Posterior cingulate gyrus (tissue), 11 donors: ENCODE results near the gene CHRDL2.
A peak's percentile ranks its signal among the peaks of the same experiment; 100 is the strongest.

Source experiments
- DNase-seq, 10 donors: peaks; one replicate each; pipeline versions ENCODE4 v3.0.0 to v3.0.0-alpha.2; 2020 to 2021; ENCODE audit warnings: mixed read lengths in 3 of 10
- intact Hi-C: fragments of 100-400 bp; cut with DNase I; formaldehyde crosslinking; loops from one replicate; pipeline ENCODE4 v1.15.1; 2023

CHRDL2 gene

DNA sequence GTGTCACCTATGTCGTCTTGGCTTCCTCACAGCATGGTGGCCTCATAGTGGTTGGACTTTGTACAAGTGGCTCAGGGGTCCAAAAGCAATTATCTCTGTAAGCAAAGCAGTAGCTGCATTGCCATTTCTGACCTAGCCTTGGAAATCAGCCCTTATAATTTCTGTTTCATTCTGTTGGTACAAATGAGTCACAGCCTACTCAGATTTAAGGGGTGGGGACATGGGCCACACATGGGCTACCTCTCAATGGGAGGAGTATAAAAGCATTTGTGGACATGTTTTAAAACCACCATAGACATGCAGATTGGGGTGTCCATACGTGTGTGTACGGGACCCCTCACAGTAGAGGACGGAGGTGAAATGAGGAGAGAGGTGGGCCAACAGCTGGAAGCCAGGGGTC is 41.6 kb downstream of the CHRDL2 start:
- intact Hi-C loops, result no loop called here
- DNase-seq, result peak in 1 of 10 donors; percentile 13

DNA sequence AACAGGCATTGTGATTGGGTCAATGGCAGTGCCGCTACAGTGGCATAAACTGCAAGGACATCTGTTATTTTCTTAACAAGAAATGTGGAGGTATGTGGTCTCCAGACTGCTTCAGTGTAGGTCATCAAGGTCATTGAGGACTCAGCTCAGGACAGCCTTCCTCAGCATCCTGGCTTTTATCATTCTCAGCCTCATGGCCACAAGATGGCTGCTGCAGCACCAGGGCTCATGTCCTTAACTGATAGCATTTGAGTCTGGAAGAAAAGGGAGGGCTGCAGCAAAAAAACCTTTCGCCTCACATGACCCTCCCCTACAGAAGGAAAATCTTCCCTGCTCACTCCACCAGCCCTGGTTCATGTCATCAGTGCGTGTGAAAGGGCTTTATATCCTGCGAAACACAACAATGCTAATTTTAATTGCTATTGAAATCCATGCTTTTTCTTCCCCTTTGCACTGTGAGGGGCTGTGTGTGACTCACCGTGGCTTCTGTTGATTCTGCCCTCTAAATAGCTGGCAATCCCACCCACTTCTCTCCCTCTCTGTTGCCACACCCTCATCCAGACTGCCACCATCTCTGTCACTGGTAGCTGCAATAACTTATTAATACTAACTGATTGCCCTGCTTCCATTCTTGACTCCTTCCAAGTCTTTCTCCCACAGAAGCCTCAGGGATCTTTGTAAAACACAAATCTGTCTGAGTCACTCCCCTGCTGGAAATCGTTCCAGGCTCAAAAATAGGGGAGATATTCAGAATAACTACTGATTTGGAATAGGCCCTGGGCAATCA is 43.8 kb downstream of the CHRDL2 start:
- peak in 1 of 10 donors; percentile 8 for DNase-seq
- intact Hi-C loops, result no loop called here

GRCh38 chr11:74686792-74687191 is 44.4 kb downstream of the CHRDL2 start:
- DNase-seq, result peak in 2 of 10 donors; percentile 10 to 30

GRCh38 chr11:74685905-74686304 is 45.3 kb downstream of the CHRDL2 start:
- DNase-seq, result peak in 2 of 10 donors; percentile 58 to 89
- intact Hi-C loops, result no loop called here

More at GRCh38 chr11:74686792-74687191, 44.4 kb downstream of the CHRDL2 start:
- intact Hi-C loops, result no loop called here

DNA sequence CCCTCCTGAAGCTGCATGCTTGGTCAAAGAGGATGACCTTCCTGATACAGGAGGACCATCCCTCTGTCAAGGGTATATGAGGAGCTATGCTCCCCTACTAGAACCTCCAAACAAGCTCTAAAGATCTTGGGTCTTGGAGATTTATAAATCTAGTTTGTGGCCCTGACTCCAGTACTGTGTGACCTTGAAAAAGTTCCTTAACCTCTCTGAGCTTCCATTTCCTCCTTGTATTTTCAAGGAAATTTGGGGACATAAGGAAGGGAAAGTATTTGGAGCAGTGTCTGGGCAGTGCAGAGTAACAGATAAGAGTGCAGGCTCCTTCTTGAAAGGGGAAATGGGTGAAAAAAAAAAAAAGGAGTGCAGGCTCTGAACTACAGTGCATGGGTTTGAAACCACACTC is 45.9 kb downstream of the CHRDL2 start:
- no peak for DNase-seq
- intact Hi-C loops, result no loop called here

DNA sequence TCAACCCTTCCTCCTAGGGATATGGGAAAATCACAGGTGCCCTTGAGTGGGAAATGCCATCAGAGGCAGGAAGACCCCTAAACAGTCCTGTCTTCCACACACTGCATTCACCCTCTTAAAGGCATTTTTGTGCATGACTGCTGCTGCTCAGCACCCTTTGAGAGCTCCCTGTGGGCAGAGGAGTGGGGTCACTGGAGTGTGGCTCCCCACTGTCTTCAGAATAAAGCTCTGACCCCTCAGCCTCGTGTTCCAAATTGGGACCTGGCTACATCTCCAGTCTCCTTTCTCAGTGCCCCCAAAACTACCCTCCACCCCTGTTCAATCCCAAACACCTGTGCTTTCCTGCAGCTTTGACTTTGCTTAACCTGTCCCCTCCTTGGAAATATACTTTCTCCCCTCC is 46.6 kb downstream of the CHRDL2 start:
- intact Hi-C loops, result no loop called here
- DNase-seq, result peak in 2 of 10 donors; percentile 6 to 15

- DNase-seq, result peak in 2 of 10 donors; percentile 69 to 78
- intact Hi-C loops, result no loop called here
Measured at GRCh38 chr11:74683941-74684481, 47.2 kb downstream of the CHRDL2 start.

DNA sequence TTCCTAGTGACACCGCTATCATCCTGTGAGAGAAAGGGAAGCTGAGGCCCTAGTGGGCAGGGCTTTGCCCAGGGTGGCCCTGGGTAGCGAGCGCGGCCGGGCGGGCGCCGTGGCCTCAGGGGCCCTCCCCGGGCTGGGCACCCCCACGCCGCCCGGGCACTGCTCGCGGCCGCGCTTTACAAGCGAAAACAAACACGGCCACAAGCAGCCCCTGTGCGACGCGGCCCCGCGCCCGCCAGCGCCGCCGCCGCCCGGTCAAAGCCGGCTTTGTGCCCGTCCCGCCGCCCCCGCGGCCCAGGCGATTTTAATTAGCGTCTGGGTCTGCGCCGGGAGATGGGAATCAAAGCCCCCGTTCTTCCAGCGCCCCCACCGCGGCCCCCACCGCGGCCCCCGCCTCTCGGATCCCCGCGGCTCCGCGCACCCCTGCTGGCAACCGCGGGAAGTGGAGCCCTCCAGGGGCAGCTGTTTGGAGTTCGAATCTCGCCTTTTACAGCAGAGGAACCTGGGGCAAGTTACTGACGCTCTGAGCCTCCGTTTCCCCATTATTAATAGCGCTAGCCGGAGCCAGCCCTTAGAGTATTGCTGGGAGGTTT is 47.9 kb downstream of the CHRDL2 start:
- intact Hi-C loops, result no loop called here
- peak; percentile 70 to 98 (median 78) for DNase-seq

DNA sequence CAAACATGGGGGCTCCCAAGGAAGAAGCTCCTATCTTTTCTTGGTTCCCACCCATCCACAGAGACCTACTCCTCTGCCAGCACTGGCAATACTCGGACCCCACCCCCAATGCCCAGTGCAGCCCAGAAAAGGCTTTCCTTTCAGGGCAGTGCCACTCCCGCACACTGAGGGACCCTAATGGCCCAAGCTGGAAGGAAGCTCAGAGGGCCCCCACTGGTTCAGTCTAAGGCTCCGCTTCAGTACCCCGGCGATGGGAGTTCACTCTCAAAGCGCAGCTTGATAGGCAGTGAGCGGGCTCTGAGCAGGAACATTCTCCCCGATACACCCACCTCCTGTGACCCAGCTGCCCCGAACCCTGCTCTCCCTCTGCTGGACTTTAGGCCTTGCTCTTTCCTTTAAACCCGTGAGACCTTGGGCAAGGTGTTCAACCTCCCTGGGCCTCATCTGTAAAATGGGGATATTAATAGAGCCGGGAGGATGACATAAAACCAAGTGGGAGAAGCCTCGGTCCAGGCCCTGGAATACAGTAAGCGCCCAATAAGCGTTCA is 48.4 kb downstream of the CHRDL2 start:
- DNase-seq, result peak in 2 of 10 donors; percentile 69 to 75
- intact Hi-C loops, result no loop called here

GRCh38 chr11:74681686-74682651 is 49.3 kb downstream of the CHRDL2 start:
- peak in 3 of 10 donors; percentile 18 to 81 (median 79) for DNase-seq
- intact Hi-C loops, result no loop called here

DNA sequence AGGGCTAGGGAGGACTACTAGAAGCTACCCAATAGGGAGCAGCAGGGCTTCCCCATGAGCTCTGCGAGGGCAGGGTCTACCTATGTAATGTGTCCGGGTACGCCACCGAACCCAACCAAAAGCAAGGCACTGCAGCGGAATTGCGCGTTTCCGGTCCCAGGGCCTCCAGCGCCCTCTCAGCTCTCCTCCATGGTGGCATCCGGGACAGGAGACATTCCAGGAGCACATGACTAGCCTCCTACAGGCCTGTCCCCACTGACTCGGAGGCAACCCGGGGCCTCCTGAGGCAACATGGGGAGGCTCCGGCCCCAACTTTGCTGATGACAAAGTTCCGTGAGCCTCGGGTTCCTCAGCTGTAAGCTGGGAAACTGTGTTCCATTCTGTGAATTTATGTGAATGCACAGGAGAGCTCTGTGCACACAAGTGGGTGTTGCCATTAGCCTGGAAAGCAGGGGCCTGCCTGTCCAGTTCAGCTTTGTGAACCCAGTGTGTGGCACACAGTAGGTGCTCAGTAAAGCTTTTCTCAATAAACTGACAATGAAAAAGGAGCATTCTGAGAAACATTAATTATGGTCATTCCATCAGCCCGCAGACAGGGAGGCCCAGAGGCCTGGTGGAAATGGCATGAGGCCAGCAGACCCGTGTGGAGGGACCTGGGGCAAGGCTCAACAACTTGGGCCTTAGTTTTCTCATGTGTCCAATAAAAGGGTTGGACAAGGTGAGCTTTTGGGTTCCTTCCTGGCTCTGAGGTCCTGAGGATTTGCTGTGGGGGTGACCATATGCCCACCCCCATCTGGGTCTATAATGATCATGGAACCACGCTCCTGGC is 50.3 kb downstream of the CHRDL2 start:
- intact Hi-C loops, result no loop called here
- DNase-seq, result peak in 1 of 10 donors; percentile 8

- DNase-seq, result peak in 2 of 10 donors; percentile 4 to 52
- intact Hi-C loops, result no loop called here
Measured at GRCh38 chr11:74680035-74680671, 51.1 kb downstream of the CHRDL2 start.

DNA sequence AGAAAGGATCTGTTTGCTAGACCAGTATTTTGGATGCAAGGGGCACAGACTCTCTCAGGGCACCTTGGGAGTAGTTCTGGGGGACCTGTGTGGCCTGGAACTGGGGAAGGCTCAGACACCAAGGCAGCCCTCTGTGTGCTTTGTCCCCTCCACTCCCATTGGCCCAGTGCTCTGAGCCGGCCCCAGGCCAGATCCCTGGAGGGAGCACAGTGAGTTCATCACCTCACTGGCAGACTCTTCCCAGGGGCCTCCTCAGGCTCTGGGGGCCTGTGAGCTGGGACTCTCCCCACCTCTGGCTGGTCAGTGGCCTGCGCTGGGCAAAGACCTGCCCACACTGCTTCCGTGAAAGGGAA is 51.7 kb downstream of the CHRDL2 start:
- DNase-seq, result peak in 1 of 10 donors; percentile 1

DNA sequence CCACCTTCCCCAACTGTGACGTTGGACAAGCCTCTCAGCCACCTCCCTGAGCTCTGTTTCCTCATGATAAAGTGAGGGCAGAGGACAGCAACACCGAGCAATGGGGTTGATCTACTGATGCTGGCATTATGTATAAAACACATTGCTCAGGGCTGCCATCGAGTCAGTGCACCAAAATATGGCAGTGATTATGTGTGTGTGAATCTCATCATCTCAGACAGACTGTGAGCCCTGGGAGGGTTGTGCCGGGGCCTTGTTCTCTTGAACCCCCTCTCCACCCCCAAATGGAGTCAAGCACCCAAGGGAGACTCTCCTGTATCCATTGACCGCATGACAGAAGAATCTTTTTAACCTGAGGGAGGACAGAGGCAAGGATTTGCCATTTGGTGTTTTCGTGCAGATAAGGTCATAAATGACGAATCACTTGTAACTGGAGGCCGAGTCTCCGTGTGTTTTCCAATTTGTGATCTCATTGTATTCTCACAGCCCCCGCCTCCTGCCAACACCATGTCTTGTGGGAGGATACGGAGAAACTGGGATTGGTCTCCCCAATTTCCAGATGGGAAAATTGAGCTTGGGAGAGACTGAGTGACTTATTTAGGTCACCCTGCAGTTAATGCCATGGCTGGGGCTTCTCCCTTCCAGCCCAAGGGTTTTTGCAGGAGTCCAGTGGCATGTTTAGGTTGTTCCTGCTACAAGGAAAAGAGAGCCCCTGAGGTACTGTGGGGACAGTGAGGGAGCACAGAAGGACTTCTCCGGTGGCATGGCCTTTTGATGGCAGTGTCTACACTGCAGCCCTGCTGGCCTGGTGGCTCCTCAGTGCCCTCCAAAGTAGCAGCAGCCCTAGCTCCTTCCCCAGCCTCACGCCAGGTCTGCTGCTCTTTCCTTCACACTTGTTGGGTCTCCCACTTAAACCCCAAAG is 52.4 kb downstream of the CHRDL2 start:
- intact Hi-C loops, result no loop called here
- DNase-seq, result peak in 1 of 10 donors; percentile 3

More for the DNA sequence above, 51.7 kb downstream of the CHRDL2 start:
- intact Hi-C loops, result no loop called here

DNA sequence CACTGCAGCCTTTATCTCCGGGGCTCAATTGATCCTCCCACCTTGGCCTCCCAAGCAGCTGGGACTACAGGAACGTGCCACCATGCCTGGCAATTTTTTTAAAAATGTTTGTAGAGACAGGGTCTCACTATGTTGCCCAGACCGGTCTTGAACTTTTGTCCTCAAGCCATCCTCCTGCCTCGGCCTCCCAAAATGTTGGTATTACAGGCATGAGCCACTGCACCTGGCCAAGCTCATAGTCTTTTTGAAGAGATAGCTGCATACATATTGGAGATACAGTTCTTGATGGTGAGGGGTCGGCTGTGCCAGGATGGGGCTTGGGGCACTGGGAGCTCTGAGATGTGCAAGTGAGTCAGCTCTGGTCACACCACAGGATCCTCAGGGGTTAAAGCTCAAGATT is 53.2 kb downstream of the CHRDL2 start:
- DNase-seq, result peak in 1 of 10 donors; percentile 0
- intact Hi-C loops, result no loop called here

DNA sequence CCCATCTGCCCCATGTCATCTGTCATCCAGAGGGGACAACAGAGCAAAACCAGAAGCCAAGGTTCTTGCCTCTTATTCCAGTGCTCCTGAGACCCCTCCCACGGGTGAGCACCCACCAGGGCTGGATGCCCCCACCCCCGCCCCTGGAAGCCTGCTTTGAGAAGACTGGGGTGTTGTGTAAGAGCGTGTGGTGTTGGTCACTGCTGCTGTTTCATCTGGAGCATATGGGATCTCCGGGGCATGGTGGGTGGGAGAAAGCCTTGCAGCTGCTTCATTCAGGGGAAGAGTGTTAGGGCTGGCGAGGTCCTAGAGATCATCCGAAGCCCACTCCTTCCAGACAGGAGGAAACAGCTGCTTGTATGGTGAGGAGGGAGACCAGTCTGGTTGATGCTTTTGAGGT is 54.1 kb downstream of the CHRDL2 start:
- intact Hi-C loops, result no loop called here
- DNase-seq, result peak in 1 of 10 donors; percentile 3

GRCh38 chr11:74676596-74676995 is 54.6 kb downstream of the CHRDL2 start:
- intact Hi-C loops, result no loop called here
- peak in 1 of 10 donors; percentile 6 for DNase-seq

GRCh38 chr11:74675761-74676160 is 55.5 kb downstream of the CHRDL2 start:
- intact Hi-C loops, result no loop called here
- DNase-seq, result no peak
